HG02852 (cell line): ENCODE data around the gene RASSF8.

Experiments used
- ATAC-seq: cut with Tn5 transposase; IDR thresholded peaks from one replicate; pipeline ENCODE4 v1.9.1; 2021; ENCODE audit warnings: mild to moderate bottlenecking, moderate library complexity; ENCODE audit not compliant: unreplicated experiment

RASSF8 gene

DNA sequence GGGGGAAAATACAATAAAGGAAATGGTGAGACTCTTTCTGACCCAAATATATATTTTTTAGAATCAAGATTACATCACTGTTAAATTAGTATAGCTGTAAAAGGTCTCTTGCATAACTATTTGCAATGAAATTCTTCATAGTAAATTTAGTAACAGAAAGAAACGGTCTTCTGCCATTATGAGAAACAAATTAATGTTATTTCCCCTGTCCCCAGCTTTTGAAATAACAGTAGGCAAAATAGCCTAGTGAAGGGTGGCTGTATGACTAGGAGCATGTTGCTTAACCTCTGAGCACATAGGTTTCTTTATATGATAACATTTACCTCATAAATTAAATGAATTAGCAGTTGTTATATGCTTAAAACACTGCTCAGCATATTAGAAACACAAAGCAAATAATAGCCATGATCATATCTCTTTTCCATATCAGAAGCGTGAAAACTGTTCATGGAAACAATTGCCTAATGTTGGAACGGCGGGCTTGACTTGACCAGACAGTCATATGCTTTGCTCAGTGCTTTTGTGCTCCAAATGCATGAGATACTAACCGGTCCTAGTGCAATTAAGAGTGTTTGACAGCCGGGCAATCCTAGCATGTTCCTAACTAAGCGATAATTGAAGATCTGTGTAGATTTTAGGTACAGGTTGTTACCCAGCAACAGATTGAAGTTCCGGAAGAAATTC is 142.3 kb downstream of the RASSF8 start:
- no peak for ATAC-seq

DNA sequence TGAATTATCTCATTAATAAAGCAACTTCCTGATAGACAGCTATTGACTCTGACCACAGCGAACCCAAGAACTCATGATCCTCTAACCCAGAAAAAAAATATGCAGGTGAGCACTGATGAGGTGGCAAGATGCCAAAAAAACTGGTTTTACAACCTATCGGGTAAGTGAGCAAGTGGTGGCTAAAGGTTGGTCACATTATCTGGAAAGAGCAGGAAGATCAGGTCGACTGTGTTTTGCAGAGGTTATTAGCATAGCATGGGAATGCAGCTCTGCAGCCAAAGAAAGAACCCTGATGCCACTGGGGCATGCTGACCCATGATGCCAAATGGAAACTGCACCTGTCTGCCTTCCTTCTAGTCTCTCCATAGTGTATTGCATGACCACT is 142.9 kb downstream of the RASSF8 start:
- no peak for ATAC-seq

DNA sequence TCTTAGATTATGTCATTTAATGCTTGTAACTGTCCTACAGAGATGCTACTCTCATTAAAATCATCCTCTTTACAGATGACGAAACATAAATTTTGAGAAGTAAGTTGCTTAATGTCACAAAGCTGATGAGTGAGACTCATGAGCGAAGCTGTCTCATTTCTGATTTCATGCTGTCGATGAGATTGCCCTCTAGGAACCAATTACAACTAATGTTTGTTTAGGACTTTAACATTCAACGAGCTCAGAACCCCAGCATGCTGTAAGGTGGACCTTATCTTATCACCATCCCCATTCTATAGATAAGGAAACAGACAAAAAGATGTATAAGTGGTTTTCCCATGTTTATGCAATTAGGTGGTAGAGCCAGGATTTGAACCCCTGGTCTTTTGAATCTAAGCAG is 143.3 kb downstream of the RASSF8 start:
- no peak for ATAC-seq

DNA sequence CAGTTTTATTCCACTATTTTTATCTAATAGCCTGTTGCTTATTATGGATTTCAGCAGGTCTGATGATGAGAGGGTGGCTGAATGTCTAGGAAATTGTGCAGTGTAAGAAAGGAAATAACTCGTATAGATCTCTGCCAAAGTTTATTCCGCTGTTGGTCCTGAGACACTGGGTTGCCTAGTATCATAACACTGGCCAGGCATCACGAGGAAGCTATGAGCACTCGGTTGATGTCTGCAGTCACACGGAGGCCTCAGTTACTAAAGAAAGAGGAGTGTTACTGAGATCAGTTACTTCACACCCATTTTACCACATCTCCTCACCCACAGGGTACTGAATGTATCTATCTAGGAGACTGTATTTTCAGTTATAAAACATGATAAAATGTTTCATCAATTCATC is 144.5 kb downstream of the RASSF8 start:
- ATAC-seq: no peak

DNA sequence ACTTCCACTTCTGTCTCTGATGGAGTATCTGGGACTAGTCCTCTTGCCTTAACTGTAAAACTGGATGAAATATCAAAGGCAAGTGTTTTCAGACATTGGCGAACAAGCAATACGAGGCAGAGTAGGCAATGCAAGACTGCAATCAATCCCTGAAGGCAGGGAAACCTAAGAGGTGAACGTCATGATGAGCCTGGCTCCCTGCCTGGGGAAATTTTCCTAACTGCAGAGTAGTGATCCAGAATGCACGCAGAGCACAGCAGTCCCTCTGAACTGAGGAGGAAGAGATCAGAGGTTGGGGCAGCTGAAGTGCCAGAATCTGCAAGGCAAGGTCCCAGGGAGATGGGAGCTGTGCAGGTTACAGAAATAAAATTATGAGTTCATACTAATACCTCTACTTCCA is 147.9 kb downstream of the RASSF8 start:
- ATAC-seq: no peak

DNA sequence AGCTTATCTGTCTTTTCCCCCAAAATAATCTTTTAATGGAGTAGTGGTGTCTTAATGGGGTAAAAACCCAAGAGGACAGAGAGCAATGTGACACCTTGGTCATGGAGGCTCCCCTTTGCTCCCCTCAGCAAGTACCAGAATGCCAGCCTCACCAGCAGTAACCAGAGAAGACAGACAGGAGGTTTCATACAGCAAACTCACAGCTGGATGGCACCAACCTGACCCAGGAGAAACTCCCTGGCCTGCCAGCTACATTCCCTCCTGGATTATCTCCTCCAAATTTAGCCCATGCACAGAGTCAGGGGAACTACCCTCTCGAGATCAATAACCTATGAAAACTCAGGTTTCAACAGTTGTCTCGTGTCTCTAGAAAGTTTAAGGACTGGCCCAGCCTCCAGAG is 150.4 kb downstream of the RASSF8 start:
- ATAC-seq: no peak

DNA sequence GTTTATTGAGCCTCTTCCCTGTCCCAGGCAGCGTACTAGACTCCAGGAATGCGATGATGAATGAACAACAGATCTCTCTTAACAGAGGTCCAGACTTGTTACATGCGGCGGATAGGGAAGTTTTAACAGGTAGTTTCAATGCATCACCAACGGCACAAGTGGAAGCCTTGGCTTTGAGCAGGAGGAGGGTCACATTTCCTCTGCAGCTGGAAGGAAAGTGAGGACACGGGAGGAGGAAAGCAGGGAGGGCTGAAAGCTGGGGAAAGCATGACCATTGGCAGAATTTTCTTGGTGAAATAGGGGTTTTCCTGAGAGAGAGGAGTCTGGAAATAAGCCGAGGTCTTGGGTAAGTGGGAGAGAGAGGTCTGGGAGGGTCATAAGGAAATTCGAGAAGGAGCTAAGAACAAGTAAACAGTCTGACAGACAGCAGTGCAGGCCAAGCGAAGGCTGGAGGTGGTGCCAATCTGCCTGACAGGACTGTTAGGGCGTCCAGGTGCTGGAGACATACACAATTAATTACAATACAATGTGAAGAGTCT is 150.9 kb downstream of the RASSF8 start:
- no peak for ATAC-seq

DNA sequence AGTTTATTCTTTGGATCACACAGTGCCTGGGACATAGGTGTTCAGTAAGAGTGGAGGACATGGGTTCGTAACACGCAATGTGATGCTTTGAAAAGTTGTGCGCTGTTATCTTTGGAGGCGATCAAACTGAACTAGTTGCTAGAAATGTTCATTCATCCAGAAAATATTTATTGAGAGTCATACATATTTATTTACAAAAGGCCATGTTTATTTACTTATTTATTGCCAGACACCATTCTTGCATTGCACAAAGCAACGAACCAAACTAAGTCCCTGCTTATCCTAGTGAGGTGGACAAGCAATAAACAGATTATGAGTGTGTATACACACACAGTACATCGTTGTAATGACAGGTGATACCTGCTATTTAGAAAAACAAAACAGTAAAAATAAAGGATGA is 153.8 kb downstream of the RASSF8 start:
- ATAC-seq: no peak

DNA sequence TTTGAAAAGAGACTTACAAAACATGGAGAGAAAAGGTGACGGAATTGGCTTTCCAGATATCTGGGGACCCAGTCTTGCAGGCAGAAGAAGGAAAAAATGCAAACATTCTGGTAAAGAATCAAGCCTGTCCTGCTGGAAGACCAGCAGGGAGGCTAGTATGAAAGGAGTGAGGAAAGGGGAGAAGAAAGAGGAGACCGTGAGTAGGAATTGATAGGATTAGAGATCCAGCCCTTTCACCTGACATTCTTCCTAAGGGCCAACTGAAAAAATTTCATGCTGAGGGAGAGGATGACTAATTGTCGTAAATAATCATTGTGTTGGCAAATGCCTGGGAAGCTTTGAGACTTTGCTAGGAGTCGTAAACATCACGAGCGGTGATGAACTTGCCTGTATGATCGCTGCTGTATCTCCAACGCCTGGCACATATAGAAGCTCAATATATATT is 154.2 kb downstream of the RASSF8 start:
- no peak for ATAC-seq

DNA sequence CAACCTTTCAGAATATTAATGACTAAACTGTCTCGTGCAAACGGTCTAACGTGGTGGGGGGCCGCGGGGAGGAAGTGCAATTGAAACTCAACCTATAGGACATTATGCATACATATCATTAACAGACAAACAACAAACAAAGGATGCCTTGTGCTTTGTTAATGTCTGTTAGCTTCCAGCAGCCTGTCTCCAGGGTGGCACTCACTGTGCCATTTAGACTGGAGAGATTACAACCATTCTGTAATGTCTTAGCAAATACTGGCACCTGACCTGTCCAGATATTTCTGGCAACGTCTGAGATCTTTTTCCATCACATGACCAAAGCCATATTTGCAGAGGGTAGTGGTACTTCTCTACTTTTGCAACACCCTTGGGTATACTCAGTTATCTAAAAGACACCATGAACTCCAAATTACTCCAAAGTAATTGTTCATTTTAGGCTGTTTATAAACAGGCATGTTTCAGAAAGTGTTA is 154.7 kb downstream of the RASSF8 start:
- no peak for ATAC-seq

DNA sequence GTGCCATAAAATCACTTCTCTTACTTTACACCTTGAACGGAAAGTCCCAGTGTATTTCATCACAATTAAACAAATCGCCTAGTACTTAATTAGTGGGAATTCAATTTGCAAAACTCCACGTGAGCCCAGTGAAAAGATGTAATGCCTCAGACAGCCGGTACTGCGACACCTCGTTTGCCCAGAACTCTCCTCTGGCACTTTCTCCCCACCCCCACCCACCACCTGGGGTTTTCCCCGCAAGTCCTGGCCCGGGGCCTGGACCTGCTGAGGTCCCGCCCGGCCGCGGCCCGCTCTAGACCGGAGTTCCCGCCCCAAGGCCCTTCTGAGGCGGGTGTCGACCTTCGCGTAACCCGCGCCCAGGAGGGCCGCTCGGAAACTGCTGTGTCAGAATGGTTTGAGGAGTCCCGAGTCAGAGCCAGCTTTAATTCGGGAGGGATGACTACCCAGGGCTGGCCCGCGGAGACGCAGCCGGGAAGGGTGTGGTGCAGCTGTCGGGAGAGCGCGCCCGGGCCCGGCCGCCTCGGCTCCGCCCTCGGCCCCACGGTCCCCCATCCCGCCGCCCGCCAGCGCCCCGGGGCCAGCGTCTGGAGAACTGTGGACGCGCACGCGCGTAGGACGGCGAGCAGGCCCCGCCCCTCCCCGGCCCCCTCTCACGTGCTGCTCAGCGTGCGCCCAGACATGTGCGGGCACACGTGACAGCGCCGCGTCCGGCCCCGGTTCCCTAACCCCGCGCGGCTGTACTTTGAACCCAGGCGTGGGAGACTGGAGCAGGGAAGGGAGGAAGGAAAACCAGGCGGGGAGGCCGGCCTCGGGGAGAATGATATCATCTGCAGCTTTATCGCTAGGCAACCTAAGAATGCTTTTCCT is 155.6 kb downstream of the RASSF8 start:
- ATAC-seq: peak; percentile 82

DNA sequence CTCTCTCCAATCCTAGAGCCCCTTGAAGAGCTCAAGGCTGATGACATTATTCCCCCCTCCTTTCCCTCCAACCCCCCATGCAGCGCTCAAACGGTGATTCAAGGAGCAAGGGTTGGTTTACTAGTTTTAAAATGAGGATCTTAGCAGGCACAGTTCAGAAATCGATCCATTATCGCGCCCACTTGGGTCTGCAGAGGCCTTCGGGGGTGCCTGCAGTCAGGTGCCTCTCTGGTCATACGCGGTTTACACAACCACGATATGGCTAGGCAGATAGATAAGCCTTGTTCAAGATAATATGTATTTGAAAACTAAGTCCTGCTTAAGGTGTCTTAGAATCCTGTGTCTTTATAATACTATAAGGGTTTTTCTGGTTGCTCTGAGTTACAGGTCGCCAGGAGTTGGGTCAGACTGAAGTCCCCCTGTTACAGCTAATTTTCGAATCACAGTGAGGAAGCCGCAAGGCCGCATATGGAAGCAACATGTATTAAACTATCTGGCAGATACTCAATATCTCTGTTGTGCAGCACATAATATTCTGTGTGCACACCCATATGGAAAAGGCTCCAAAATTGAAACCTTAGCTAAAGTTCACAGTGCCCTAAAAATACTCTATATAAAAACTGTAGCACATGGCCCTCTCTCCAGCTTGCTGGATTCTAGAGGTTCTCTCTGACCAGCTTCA is 156.4 kb downstream of the RASSF8 start:
- no peak for ATAC-seq

DNA sequence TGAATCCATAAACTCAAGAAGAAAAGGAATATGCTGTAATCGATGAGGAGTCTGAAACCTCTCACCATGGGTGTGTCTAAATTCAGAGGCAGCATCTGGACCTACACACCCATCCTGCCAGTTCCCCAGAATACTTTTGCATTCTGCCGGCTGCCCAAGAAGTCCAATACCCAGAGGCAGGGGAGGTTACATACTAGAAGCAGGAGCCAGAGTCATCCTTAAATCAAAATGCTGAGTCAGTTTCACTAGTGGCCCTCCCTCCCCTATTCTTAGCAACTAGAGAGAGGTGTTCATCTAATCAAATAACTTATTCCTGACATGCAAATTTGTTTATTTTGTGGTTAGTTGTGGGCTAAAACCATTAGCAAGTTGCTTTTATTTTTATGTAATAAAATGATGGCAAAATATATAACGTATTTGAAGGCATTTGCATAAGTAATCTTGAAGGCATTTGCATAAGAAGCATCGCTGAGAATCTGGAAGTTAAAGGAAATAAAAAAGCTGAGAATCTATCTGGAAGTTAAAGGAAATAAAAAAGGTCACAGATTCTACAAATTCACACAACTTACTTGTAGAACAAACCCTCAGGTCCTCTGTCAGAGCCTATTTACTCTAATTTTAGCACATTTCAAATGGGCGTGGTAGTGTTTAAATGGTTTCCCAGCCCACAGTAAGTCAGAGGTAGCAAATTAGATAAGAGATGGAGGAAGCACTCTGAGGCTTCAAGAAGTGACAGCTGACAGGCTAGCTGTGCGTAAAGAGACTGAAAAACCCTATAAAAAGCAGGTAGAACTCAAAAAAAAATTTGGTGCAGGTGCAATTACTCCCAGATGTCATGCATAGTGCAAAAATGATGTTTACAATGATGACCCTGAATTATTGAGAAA is 158.6 kb downstream of the RASSF8 start:
- no peak for ATAC-seq

DNA sequence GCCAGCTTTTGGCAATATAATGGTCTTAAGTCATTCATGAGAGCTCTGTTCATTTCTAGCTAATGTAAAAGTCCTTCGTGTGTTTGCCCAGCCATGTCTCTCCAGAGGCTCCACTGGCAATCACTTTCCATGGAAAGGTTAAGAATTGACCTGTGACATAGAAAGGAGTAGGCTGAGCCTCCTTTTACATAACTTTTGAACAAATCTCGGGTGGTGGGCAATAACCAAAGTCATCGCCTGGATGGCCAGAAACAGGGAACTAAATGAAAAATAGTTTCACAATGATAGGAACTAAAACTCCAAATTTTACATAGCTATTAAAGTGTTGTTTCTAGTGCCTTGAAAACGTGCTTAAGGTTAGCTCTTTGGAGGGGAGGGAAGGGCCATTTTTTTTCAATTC is 159.8 kb downstream of the RASSF8 start:
- ATAC-seq: no peak

DNA sequence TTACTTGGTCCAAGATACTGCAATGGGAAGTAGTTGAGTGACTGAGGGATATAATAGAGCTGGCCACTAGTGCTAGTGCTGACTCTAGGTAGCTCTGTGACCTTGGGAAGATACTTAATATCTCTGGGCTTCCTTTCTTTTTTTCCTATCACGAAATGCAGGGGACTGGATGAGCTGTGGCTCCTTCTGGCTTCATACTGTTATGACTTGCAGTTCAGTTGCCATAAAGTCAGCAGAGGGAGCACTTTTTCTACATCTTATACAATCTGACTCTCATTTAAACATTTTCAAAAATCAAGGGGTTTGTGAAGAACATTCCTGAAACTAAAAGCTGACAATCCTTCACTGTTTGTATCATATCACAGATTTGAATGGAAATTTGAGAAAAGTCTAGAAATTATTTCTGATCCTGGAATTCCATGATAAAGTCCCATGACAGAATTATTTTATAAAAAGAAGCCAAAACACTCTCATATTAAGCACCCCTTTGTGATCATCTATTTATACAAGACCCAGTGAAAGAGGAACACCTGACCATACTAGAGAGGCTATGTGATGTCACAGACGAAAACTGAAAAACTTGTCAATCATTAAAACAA is 161.0 kb downstream of the RASSF8 start:
- ATAC-seq: no peak

DNA sequence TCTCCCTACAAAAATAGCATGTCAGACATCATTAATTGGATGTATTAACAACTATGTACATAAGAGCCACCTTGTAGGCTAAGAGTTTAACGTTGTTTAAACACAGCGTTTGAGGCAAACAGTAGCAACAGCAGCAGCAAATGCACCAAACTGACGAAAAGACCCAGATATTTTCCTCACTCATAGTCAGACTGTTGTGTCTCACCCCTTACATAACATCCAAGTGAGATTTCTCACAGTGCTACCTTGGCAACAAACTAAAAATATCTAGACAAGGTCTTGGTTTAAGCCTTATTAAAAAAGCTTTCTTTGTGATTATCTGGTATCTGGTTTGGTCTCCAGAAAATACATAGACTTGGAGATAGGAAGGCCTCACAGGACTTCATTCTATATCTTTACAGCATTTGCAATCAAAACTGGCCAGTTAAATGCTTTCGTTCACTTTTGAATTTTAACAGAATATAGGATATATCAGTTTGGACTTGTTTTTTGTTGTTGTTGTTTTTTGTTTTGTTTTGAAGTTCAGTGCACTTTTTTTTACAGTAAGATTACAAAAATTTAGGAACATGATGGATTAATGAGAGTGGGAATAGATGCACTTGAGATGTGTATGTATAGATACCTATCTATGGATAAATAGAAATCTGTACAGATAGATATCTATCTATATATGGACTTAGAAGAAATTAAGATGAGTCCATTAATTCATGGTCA is 162.2 kb downstream of the RASSF8 start:
- no peak for ATAC-seq

DNA sequence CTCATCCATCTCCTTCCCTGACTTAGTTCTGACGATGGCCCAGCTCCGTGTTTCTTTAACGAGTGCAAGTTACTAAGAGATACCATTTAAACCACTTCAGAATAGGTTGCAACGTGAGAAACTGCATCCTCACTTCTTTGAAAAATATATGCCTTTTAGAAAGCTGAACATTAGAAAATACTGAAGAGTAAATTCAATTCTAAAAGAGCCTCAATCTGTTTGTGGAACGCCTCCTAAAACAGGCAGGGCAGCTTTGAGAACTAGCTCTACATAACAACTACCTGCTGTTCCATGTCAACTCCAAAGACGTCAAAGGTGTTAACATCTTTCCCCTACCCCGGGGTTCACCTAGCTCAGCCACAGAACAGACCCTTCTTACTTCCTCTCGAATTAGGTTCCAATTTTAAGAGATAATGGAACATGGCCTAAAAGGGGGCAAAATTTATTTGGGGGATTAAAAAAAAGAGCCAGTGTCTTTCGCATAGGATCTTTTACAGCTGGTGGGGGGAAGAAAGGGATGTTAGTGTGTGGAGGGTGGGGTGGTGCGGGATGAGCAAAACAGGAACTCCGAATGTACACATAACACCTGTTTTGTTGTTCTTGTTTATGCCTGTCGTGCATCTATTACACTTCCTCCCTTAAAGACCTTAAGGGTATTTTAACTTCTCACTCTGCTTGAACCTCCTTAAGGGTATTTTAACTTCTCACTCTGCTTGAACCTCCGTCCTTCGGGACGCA is 163.0 kb downstream of the RASSF8 start:
- no peak for ATAC-seq

DNA sequence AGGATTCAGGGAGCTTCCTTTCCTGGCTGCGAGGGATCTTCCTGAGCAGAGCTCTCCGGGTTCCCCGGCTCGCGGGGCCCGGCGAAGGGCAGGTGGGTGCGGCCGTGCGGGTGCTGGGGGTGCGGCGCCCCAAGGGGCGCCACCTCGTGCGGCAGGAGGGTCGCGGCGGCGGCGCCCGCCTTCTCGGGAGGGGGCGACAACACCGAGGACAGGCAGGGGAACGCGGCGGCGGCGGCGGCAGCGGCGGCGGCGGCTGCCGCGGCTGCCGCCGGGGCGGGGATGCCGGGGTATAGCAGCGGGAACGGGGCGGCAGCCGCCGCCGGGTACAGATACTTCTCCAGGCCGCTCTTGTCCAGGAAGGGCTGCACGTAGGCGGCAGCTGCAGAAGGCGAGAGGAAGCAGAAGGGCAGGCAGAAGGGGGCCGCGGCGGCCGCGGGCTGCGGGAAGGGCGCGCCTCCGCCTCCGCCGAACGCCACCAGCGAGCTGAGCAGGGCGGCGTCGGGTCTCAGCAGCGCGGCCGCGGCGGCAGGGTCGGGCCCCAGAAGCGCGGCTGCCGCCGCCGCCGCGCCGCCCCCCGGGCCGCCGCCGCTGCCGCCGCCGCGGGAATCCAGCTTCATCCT is 163.7 kb downstream of the RASSF8 start:
- ATAC-seq: peak; percentile 20
